ENCODE measurements around the gene GPATCH1. TPM values are rescaled to one million over a fixed set of nuclear protein-coding genes. Genes with fewer than 3 reads are reported as not detected.

GPATCH1 gene
- total and polyA plus RNA-seq, 2 of the 13 experiments (the other 11 are each of a cell fraction or from before 2014, with no cell fraction given), result 6.8 to 6.9 TPM

- TF ChIP-seq PTBP1 (IDR thresholded peaks at IDR 0.05; ENCODE audit: low read depth, low read length, poor library complexity, severe bottlenecking) (no peak), FOXP1 (IDR thresholded peaks at IDR 0.05) (no peak), FOXP1 (CRISPR knock-in tag; IDR thresholded peaks at IDR 0.05) (peak; percentile 88), ZNF766 (CRISPR knock-in tag; IDR thresholded peaks at IDR 0.05; ENCODE audit: borderline replicate concordance) (no peak), ZBTB7A (CRISPR knock-in tag; IDR thresholded peaks at IDR 0.05) (no peak), SSRP1 (CRISPR knock-in tag; IDR thresholded peaks at IDR 0.05) (no peak), ZNF230 (CRISPR knock-in tag; IDR thresholded peaks at IDR 0.05) (no peak), ZNF33B (CRISPR knock-in tag; IDR thresholded peaks at IDR 0.05) (0 out of 2 replicates have a peak, but pooled peaks have one; percentile 21), ZNF619 (CRISPR knock-in tag; IDR thresholded peaks at IDR 0.05) (no peak), TSC22D2 (CRISPR knock-in tag; IDR thresholded peaks at IDR 0.05; ENCODE audit: borderline replicate concordance) (no peak), BORCS8-MEF2B (CRISPR knock-in tag; IDR thresholded peaks at IDR 0.05) (no peak), HOXA3 (CRISPR knock-in tag; IDR thresholded peaks at IDR 0.05) (no peak), KLF13 (CRISPR knock-in tag; IDR thresholded peaks at IDR 0.05) (no peak), ZNF558 (CRISPR knock-in tag; IDR thresholded peaks at IDR 0.05; ENCODE audit: borderline replicate concordance) (no peak), ZNF792 (CRISPR knock-in tag; IDR thresholded peaks at IDR 0.05) (0 out of 2 replicates have a peak, but pooled peaks have one; percentile 30), THAP11 (CRISPR knock-in tag; IDR thresholded peaks at IDR 0.05) (peak; percentile 49; the same call in 1 of the 2 replicates), CEBPB (IDR thresholded peaks at IDR 0.05; ENCODE audit: borderline replicate concordance, low read depth, low read length) (peak; percentile 99), ZNF337 (CRISPR knock-in tag; IDR thresholded peaks at IDR 0.05; ENCODE audit: borderline replicate concordance, low read depth) (no peak), SALL1 (CRISPR knock-in tag; IDR thresholded peaks at IDR 0.05) (peak; percentile 62), ZNF207 (IDR thresholded peaks at IDR 0.05; ENCODE audit: borderline replicate concordance) (no peak), PHF20 (CRISPR knock-in tag; IDR thresholded peaks at IDR 0.05) (no peak), MXI1 (IDR thresholded peaks at IDR 0.05; ENCODE audit: borderline replicate concordance, low read depth, low read length) (peak; percentile 18; the same call in 1 of the 3 replicates), BCL6 (CRISPR knock-in tag; IDR thresholded peaks at IDR 0.05) (peak; percentile 60; the same call in 1 of the 2 replicates), PAXIP1 (CRISPR knock-in tag; conservative IDR thresholded peaks at IDR 0.05) (peak; percentile 68), PRPF4 (IDR thresholded peaks at IDR 0.05; ENCODE audit: low read depth, low read length, poor library complexity, severe bottlenecking) (no peak), TEF (CRISPR knock-in tag; IDR thresholded peaks at IDR 0.05) (no peak), ELF1 (CRISPR knock-in tag; IDR thresholded peaks at IDR 0.05) (peak; percentile 80), ZEB1 (IDR thresholded peaks at IDR 0.05; ENCODE audit: insufficient replicate concordance, low read depth) (no peak), ZNF841 (CRISPR knock-in tag; IDR thresholded peaks at IDR 0.05; ENCODE audit: borderline replicate concordance) (no peak)
These were observed 28.5 kb upstream of the GPATCH1 start (continued) for GRCh38 chr19:33052352-33052972.
